H9 (cell line): ENCODE data around the gene RAB6B. TPM values are rescaled to one million over a fixed set of nuclear protein-coding genes. Genes with fewer than 3 reads are reported as not detected.

ENCODE experiments used
- DNase-seq: peaks from one replicate; pipeline ENCODE4 v3.0.0-alpha.2; 2017
- H2AFZ ChIP-seq: one replicate; pipeline ENCODE4 v1.6.1; 2013; ENCODE audit warnings: mild to moderate bottlenecking, low read length, control low read depth, moderate library complexity
- H2AK5ac ChIP-seq: 2 replicates; pipeline ENCODE4 v1.6.1; 2013; ENCODE audit warnings: low read length, control low read depth, mixed read lengths; ENCODE audit not compliant: insufficient read length
- H2BK120ac ChIP-seq: one replicate; pipeline ENCODE4 v1.6.1; 2013; ENCODE audit warnings: low read depth, mild to moderate bottlenecking, low read length, control low read depth, inconsistent platforms; ENCODE audit not compliant: poor library complexity, severe bottlenecking
- H2BK12ac ChIP-seq: 2 replicates; pipeline ENCODE4 v1.6.1; 2013; ENCODE audit warnings: low read length, control low read depth, mixed read lengths, low read depth; ENCODE audit not compliant: insufficient read length
- H2BK15ac ChIP-seq: 2 replicates; pipeline ENCODE4 v1.6.1; 2013; ENCODE audit warnings: low read depth, low read length, control low read depth
- H2BK20ac ChIP-seq: one replicate; pipeline ENCODE4 v1.6.1; 2013; ENCODE audit warnings: low read depth, mild to moderate bottlenecking, low read length, control low read depth, inconsistent platforms; ENCODE audit not compliant: poor library complexity, severe bottlenecking
- H2BK5ac ChIP-seq: 2 replicates; pipeline ENCODE4 v1.6.1; 2013; ENCODE audit warnings: low read length, control low read depth, mixed read lengths; ENCODE audit not compliant: insufficient read length
- H3K14ac ChIP-seq: 2 replicates; pipeline ENCODE4 v1.6.1; 2013; ENCODE audit warnings: low read length, control low read depth; ENCODE audit not compliant: insufficient read depth
- H3K18ac ChIP-seq: 2 replicates; pipeline ENCODE4 v1.6.1; 2013; ENCODE audit warnings: low read depth, mild to moderate bottlenecking, mixed read lengths, low read length, control low read depth; ENCODE audit not compliant: insufficient read length
- H3K23ac ChIP-seq: 2 replicates; pipeline ENCODE4 v1.6.1; 2013; ENCODE audit warnings: low read length, control low read depth, mixed read lengths, low read depth; ENCODE audit not compliant: insufficient read length
- H3K23me2 ChIP-seq: 2 replicates; pipeline ENCODE4 v1.6.1; 2013; ENCODE audit warnings: low read depth, mild to moderate bottlenecking, mixed read lengths, low read length, control low read depth; ENCODE audit not compliant: insufficient read length, poor library complexity, severe bottlenecking
- H3K27ac ChIP-seq: 2 replicates; pipeline ENCODE4 v1.5.1; 2013; ENCODE audit warnings: low read length, control low read depth, mixed read lengths, low read depth; ENCODE audit not compliant: insufficient read length
- H3K27me3 ChIP-seq: 2 replicates; pipeline ENCODE4 v1.6.1; 2013; ENCODE audit warnings: low read length, control low read depth, inconsistent platforms; ENCODE audit not compliant: insufficient read depth
- H3K4ac ChIP-seq: 2 replicates; pipeline ENCODE4 v1.6.1; 2013; ENCODE audit warnings: low read depth, mild to moderate bottlenecking, control low read depth, inconsistent platforms, low read length, moderate library complexity
- H3K4me1 ChIP-seq: 2 replicates; pipeline ENCODE4 v1.6.1; 2013; ENCODE audit warnings: low read length, control low read depth, inconsistent platforms; ENCODE audit not compliant: insufficient read depth
- H3K4me2 ChIP-seq: 2 replicates; pipeline ENCODE4 v1.6.1; 2013; ENCODE audit warnings: low read length, control low read depth, mixed read lengths; ENCODE audit not compliant: insufficient read length, insufficient read depth
- H3K56ac ChIP-seq: 2 replicates; pipeline ENCODE4 v1.6.1; 2013; ENCODE audit warnings: low read depth, mild to moderate bottlenecking, mixed read lengths, low read length, control low read depth; ENCODE audit not compliant: insufficient read length
- H3K79me1 ChIP-seq: 2 replicates; pipeline ENCODE4 v1.6.1; 2013; ENCODE audit warnings: low read depth, mild to moderate bottlenecking, moderate library complexity, low read length, control low read depth, inconsistent platforms; ENCODE audit not compliant: insufficient read depth, poor library complexity, severe bottlenecking
- H3K79me2 ChIP-seq: 2 replicates; pipeline ENCODE4 v1.6.1; 2013; ENCODE audit warnings: low read length, control low read depth, inconsistent platforms; ENCODE audit not compliant: insufficient read depth
- H3K9ac ChIP-seq: 2 replicates; pipeline ENCODE4 v1.6.1; 2013; ENCODE audit warnings: low read length, control low read depth, mixed read lengths; ENCODE audit not compliant: insufficient read length; ENCODE audit errors: extremely low read depth
- H3K9me3 ChIP-seq: one replicate; pipeline ENCODE4 v1.6.1; 2013; ENCODE audit warnings: low read depth, low read length, inconsistent platforms; ENCODE audit not compliant: control insufficient read depth
- H3T11ph ChIP-seq: one replicate; pipeline ENCODE4 v1.6.1; 2013; ENCODE audit warnings: mild to moderate bottlenecking, low read length, control low read depth, inconsistent platforms
- H4K20me1 ChIP-seq: one replicate; pipeline ENCODE4 v1.6.1; 2013; ENCODE audit not compliant: control insufficient read depth, insufficient read length, insufficient read depth
- H4K5ac ChIP-seq: 2 replicates; pipeline ENCODE4 v1.6.1; 2013; ENCODE audit warnings: low read depth, mild to moderate bottlenecking, mixed read lengths, low read length, control low read depth; ENCODE audit not compliant: insufficient read length
- H4K8ac ChIP-seq: replicated peaks from 2 replicates; pipeline ENCODE4 v1.6.1; 2013; ENCODE audit warnings: low read length, control low read depth, mixed read lengths, low read depth; ENCODE audit not compliant: insufficient read length
- H4K91ac ChIP-seq: 2 replicates; pipeline ENCODE4 v1.6.1; 2013; ENCODE audit warnings: low read depth, mild to moderate bottlenecking, moderate library complexity, mixed read lengths, low read length, control low read depth; ENCODE audit not compliant: insufficient read length
- H3K27ac Mint-ChIP-seq, 3 experiments: 2 replicates in 2 of 3; 3 replicates in 1 of 3; pipeline ENCODE4 v1.8.0; 2020 to 2021; ENCODE audit warnings: mixed read lengths in 3 of 3, mild to moderate bottlenecking in 1 of 3, moderate library complexity in 1 of 3
- H3K27me3 Mint-ChIP-seq: 2 replicates; pipeline ENCODE4 v1.8.0; 2021; ENCODE audit warnings: low read depth, mild to moderate bottlenecking, moderate library complexity, mixed read lengths
- H3K36me3 Mint-ChIP-seq, 3 experiments: 2 replicates in 2 of 3; 3 replicates in 1 of 3; pipeline ENCODE4 v1.8.0; 2020 to 2021; ENCODE audit warnings: low read depth in 3 of 3, mixed read lengths in 3 of 3; ENCODE audit not compliant: insufficient read depth in 1 of 3
- H3K4me1 Mint-ChIP-seq, 2 experiments: 2 replicates each; pipeline ENCODE4 v1.8.0; 2020; ENCODE audit warnings: mixed read lengths in 2 of 2
- H3K4me3 Mint-ChIP-seq, 2 experiments: 2 replicates in 1 of 2; 3 replicates in 1 of 2; pipeline ENCODE4 v1.8.0; 2020 to 2021; ENCODE audit warnings: mild to moderate bottlenecking in 2 of 2, mixed read lengths in 2 of 2, moderate library complexity in 1 of 2
- H3K9me3 Mint-ChIP-seq, 2 experiments: 2 replicates in 1 of 2; 3 replicates in 1 of 2; pipeline ENCODE4 v1.8.0; 2020; ENCODE audit warnings: mild to moderate bottlenecking in 2 of 2, mixed read lengths in 2 of 2, moderate library complexity in 1 of 2
- WGBS: extraction: QIAGEN DNeasy Blood & Tissue Kit; methylation state at CpG from one replicate; pipeline ENCODE4 v1.1.7; 2013; ENCODE audit warnings: missing lambda C conversion rate, low lambda C conversion rate, mixed read lengths; ENCODE audit not compliant: insufficient read length; ENCODE audit errors: extremely low coverage; 5-methylcytosine and 5-hydroxymethylcytosine counted together
- total RNA-seq: library from RNA; stranded (reverse); gene quantifications from 2 replicates; pipeline ENCODE4 v1.2.1, GENCODE V29; 2021
- TF ChIP-seq, protein P1 (sequence below): fragments of 200-600 bp; sonication (generic); conservative IDR thresholded peaks from 3 replicates; pipeline ENCODE4 v1.8.0; 2021; ENCODE audit warnings: antibody characterized with exemption, mild to moderate bottlenecking

The RAB6B gene
- total RNA-seq, 1 experiment from 2014 or later = 12.3 TPM

- Histone ChIP-seq H3K4me2 (no peak overlapping the region), H3K27ac (no peak overlapping the region), H4K5ac (no peak overlapping the region), H4K91ac (no peak overlapping the region), H3K4ac (no peak overlapping the region), H2AFZ (no peak overlapping the region), H2BK5ac (no peak overlapping the region), H3K9ac (no peak overlapping the region), H3T11ph (no peak overlapping the region), H3K18ac (no peak overlapping the region), H3K27me3 (no peaks in the 10 kb centered on the region), H2AK5ac (no peak overlapping the region), H4K20me1 (no peaks in the 10 kb centered on the region), H2BK12ac (no peak overlapping the region), H3K56ac (no peak overlapping the region), H4K8ac (no peak overlapping the region), H2BK120ac (no peak overlapping the region), H3K79me1 (no peaks in the 10 kb centered on the region), H3K23ac (no peak overlapping the region), H3K4me1 (no peaks in the 10 kb centered on the region), H3K9me3 (no peaks in the 10 kb centered on the region), H3K14ac (no peak overlapping the region; the same call in 1 of the 2 replicates), H3K79me2 (no peaks in the 10 kb centered on the region), H2BK15ac (no peak overlapping the region), H3K23me2 (no peaks in the 10 kb centered on the region), H2BK20ac (no peak overlapping the region)
- Mint-ChIP-seq H3K27ac (no peak overlapping the region), H3K27me3 (no peaks in the 10 kb centered on the region), H3K4me3 (no peak overlapping the region), H3K9me3 (no peaks in the 10 kb centered on the region), H3K4me1 (peaks cover 0 to 7% of the 10 kb centered on the region in 2 experiments; a peak in 1 of 4 replicates), H3K36me3 (0 out of 7 replicates have a peak, but pooled peaks cover 0 to 1% (median 0%) of the 10 kb centered on the region in 3 experiments)
- no peak for DNase-seq
- TF ChIP-seq, protein P1, sequence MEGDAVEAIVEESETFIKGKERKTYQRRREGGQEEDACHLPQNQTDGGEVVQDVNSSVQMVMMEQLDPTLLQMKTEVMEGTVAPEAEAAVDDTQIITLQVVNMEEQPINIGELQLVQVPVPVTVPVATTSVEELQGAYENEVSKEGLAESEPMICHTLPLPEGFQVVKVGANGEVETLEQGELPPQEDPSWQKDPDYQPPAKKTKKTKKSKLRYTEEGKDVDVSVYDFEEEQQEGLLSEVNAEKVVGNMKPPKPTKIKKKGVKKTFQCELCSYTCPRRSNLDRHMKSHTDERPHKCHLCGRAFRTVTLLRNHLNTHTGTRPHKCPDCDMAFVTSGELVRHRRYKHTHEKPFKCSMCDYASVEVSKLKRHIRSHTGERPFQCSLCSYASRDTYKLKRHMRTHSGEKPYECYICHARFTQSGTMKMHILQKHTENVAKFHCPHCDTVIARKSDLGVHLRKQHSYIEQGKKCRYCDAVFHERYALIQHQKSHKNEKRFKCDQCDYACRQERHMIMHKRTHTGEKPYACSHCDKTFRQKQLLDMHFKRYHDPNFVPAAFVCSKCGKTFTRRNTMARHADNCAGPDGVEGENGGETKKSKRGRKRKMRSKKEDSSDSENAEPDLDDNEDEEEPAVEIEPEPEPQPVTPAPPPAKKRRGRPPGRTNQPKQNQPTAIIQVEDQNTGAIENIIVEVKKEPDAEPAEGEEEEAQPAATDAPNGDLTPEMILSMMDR = no peak
- WGBS = no CpG with 5 or more reads among the region's 5 CpGs
These were observed 62.4 kb downstream of the RAB6B start for GRCh38 chr3:133833267-133833666.
